Muscle of back (tissue), 11 donors: Measurements from ENCODE around the gene RCOR2. TPM values are rescaled to one million over a fixed set of nuclear protein-coding genes. Genes with fewer than 3 reads are reported as not detected.

Experiments
- DNase-seq, 3 donors: peaks; one replicate each; pipeline versions ENCODE4 v3.0.0 to v3.0.0-alpha.2; 2013
- polyA plus RNA-seq, 10 donors: library from polyadenylated mRNA; unstranded; fragments of 120-200 nt; gene quantifications; one replicate each; pipeline ENCODE4 v1.2.1, GENCODE V29; 2013; ENCODE audit not compliant: insufficient read length in 10 of 10

RCOR2 gene
- polyA plus RNA-seq, 10 donors: 9.4 to 16.0 (median 11.8) TPM

GRCh38 chr11:63929616-63930015 is 12.7 kb upstream of the RCOR2 start:
- no peak for DNase-seq

- DNase-seq: no peak
Measured at GRCh38 chr11:63923319-63923718, 6.4 kb upstream of the RCOR2 start.

GRCh38 chr11:63922673-63923192 is 5.8 kb upstream of the RCOR2 start:
- DNase-seq: no peak

GRCh38 chr11:63920939-63921417 is 4.0 kb upstream of the RCOR2 start:
- no peak for DNase-seq

- DNase-seq: peak in 2 of 3 donors; percentile 73 to 83
Measured at GRCh38 chr11:63920126-63920938, 3.4 kb upstream of the RCOR2 start.

GRCh38 chr11:63919267-63920125 is 2.5 kb upstream of the RCOR2 start:
- DNase-seq: peak in 2 of 3 donors; percentile 43 to 91

GRCh38 chr11:63918507-63919191 is 1.7 kb upstream of the RCOR2 start:
- DNase-seq: peak; percentile 59 to 92 (median 77)

GRCh38 chr11:63917692-63918506 is 935 bp upstream of the RCOR2 start:
- peak; percentile 56 to 91 (median 79) for DNase-seq

- peak in 1 of 3 donors; percentile 78 for DNase-seq
Measured at GRCh38 chr11:63915961-63916836, 765 bp downstream of the RCOR2 start.

- DNase-seq: no peak
Measured at GRCh38 chr11:63914896-63915691, 1.9 kb downstream of the RCOR2 start.

GRCh38 chr11:63913866-63914830 is 2.8 kb downstream of the RCOR2 start:
- no peak for DNase-seq

GRCh38 chr11:63912678-63913077 is 4.3 kb downstream of the RCOR2 start:
- no peak for DNase-seq

- DNase-seq: no peak
Measured at GRCh38 chr11:63911876-63912275, 5.1 kb downstream of the RCOR2 start.

GRCh38 chr11:63911440-63911839 is 5.5 kb downstream of the RCOR2 start:
- no peak for DNase-seq

GRCh38 chr11:63910675-63911074 is 6.3 kb downstream of the RCOR2 start:
- no peak for DNase-seq

GRCh38 chr11:63909591-63910506 is 7.1 kb downstream of the RCOR2 start:
- DNase-seq: no peak
